Metanephros (tissue), 1 donor: Measurements from ENCODE around the gene TFF3. TPM values are rescaled to one million over a fixed set of nuclear protein-coding genes. Genes with fewer than 3 reads are reported as not detected.

Source experiments
- total RNA-seq: library from RNA; depleted of rRNA; stranded (reverse); fragments of >200 nt; gene quantifications from one replicate; pipeline ENCODE4 v1.2.3, GENCODE V29; 2014

Gene TFF3
- 4.0 TPM for total RNA-seq

GRCh38 chr21:42315296-42315891, at the start of gene TFF3:
TFF3 (minus strand) TSS chr21:42315409; CDS start chr21:42315374, 35 bp downstream.

GRCh38 chr21:42350927-42351426, 35.8 kb upstream of the TFF3 start, which contains the start of gene TFF2:
TFF2 (minus strand) TSS chr21:42350994; CDS start chr21:42350957, 37 bp downstream.

Other genes starting within 250 kb of the TFF3 start
- gene UMODL1, start 244.1 kb downstream of the TFF3 start, total RNA-seq, result not detected
- 25.0 TPM for gene ABCG1, start 96.3 kb downstream of the TFF3 start, total RNA-seq
- gene TFF2, start 35.6 kb upstream of the TFF3 start, total RNA-seq, result not detected
- 0.70 TPM for gene TFF1, start 51.1 kb upstream of the TFF3 start, total RNA-seq
- 1.5 TPM for gene TMPRSS3, start 80.6 kb upstream of the TFF3 start, total RNA-seq
- 0.23 TPM for gene UBASH3A, start 88.5 kb upstream of the TFF3 start, total RNA-seq
- gene RSPH1, start 180.8 kb upstream of the TFF3 start, total RNA-seq, result 3.2 TPM
- gene SLC37A1, start 198.4 kb upstream of the TFF3 start, total RNA-seq, result 10.0 TPM